ENCODE measurements around the gene ST6GAL1. TPM values are rescaled to one million over a fixed set of nuclear protein-coding genes. Genes with fewer than 3 reads are reported as not detected.
A peak's percentile ranks its signal among the peaks of the same experiment; 100 is the strongest.

The ST6GAL1 gene
- total and polyA plus RNA-seq, 10 of the 15 experiments (the other 5 are each of a cell fraction or from before 2014, with no cell fraction given): 74.2 to 248 (median 149) TPM

- TF ChIP-seq ZNF687 (IDR thresholded peaks at IDR 0.05) (peak; percentile 62), CHD2 (IDR thresholded peaks at IDR 0.05; ENCODE audit: borderline replicate concordance, low read depth, low read length) (no peak), KAT2A (conservative IDR thresholded peaks at IDR 0.05; ENCODE audit: control insufficient read depth, low read depth, low read length) (no peak), EGR1 (IDR thresholded peaks at IDR 0.05; ENCODE audit: borderline replicate concordance in 1 of 2, low read depth in 2 of 2, low read length in 2 of 2) (no peak), ZZZ3 (IDR thresholded peaks at IDR 0.05; ENCODE audit: control insufficient read depth, insufficient read length, low read depth) (no peak), HCFC1 (IDR thresholded peaks at IDR 0.05; ENCODE audit: low read length) (no peak), BRCA1 (IDR thresholded peaks at IDR 0.05; ENCODE audit: low read depth, low read length) (no peak), HDGF (IDR thresholded peaks at IDR 0.05) (peak; percentile 15; the same call in 1 of the 2 replicates), ZSCAN29 (IDR thresholded peaks at IDR 0.05) (no peak), BCL11A (IDR thresholded peaks at IDR 0.05; ENCODE audit: low read depth, low read length) (0 out of 2 replicates have a peak, but pooled peaks have one; percentile 29), MEF2A (IDR thresholded peaks at IDR 0.05; ENCODE audit: insufficient read depth, low read depth, low read length) (no peak), CTCF (IDR thresholded peaks at IDR 0.05 in 2 of 3, conservative IDR thresholded peaks at IDR 0.05 in 1 of 3; ENCODE audit: control insufficient read depth in 2 of 3, extremely low read depth in 1 of 3, insufficient read depth in 1 of 3, low read depth in 3 of 3, low read length in 3 of 3) (no peak), ZNF207 (IDR thresholded peaks at IDR 0.05; ENCODE audit: borderline replicate concordance) (peak; percentile 62; the same call in 1 of the 2 replicates)
Observed at GRCh38 chr3:187011915-187012314, 81.6 kb downstream of the ST6GAL1 start (continued).

Measured in GM12878 (cell line).